Neuronal stem cell (in vitro differentiated cells): Measurements from ENCODE around the gene PHLDB1.

ENCODE experiments used
- DNase-seq: peaks from one replicate; pipeline ENCODE4 v3.0.0-alpha.2; 2013; ENCODE audit warnings: low spot score
- H2AFZ ChIP-seq: one replicate; pipeline ENCODE4 v1.6.1; 2013; ENCODE audit warnings: mild to moderate bottlenecking, low read length, inconsistent platforms
- H2AK5ac ChIP-seq: 2 replicates; pipeline ENCODE4 v1.6.1; 2013; ENCODE audit warnings: low read depth, mild to moderate bottlenecking, inconsistent platforms, low read length, moderate library complexity, mixed read lengths
- H2BK120ac ChIP-seq: 2 replicates; pipeline ENCODE4 v1.6.1; 2013; ENCODE audit warnings: low read depth, mild to moderate bottlenecking, inconsistent platforms, low read length, moderate library complexity, mixed read lengths
- H2BK12ac ChIP-seq: one replicate; pipeline ENCODE4 v1.6.1; 2013; ENCODE audit warnings: low read length, inconsistent platforms
- H2BK15ac ChIP-seq: 2 replicates; pipeline ENCODE4 v1.6.1; 2013; ENCODE audit warnings: mild to moderate bottlenecking, low read length, inconsistent platforms, mixed read lengths
- H2BK5ac ChIP-seq: one replicate; pipeline ENCODE4 v1.6.1; 2013; ENCODE audit warnings: inconsistent platforms, mild to moderate bottlenecking, low read length, moderate library complexity
- H3K14ac ChIP-seq: one replicate; pipeline ENCODE4 v1.6.1; 2013; ENCODE audit warnings: low read length, inconsistent platforms
- H3K18ac ChIP-seq: 2 replicates; pipeline ENCODE4 v1.6.1; 2013; ENCODE audit warnings: low read length, inconsistent platforms
- H3K23ac ChIP-seq: 2 replicates; pipeline ENCODE4 v1.6.1; 2013; ENCODE audit warnings: low read depth, mild to moderate bottlenecking, mixed read lengths, low read length, inconsistent platforms; ENCODE audit not compliant: poor library complexity
- H3K27ac ChIP-seq: replicated peaks from 3 replicates; pipeline ENCODE4 v1.5.1; 2013; ENCODE audit warnings: low read length, inconsistent platforms
- H3K27me3 ChIP-seq, 3 experiments: 2 replicates each; pipeline ENCODE4 v1.6.1; 2013; ENCODE audit warnings: low read length in 3 of 3, mild to moderate bottlenecking in 2 of 3, inconsistent platforms in 1 of 3, low read depth in 1 of 3, mixed read lengths in 1 of 3, moderate library complexity in 1 of 3; ENCODE audit not compliant: control insufficient read depth in 3 of 3, insufficient read depth in 3 of 3
- H3K36me3 ChIP-seq, 2 donors: replicated peaks in 1 of 2; 2 replicates each; pipeline ENCODE4 v1.6.1; 2013; ENCODE audit warnings: low read length in 2 of 2; ENCODE audit not compliant: control insufficient read depth in 2 of 2, insufficient read depth in 2 of 2
- H3K4ac ChIP-seq: 2 replicates; pipeline ENCODE4 v1.6.1; 2013; ENCODE audit warnings: inconsistent platforms, mild to moderate bottlenecking, low read length, moderate library complexity
- H3K4me1 ChIP-seq, 2 donors: 1 replicate in 1 of 2; 2 replicates in 1 of 2; pipeline ENCODE4 v1.6.1; 2013; ENCODE audit warnings: low read length in 2 of 2, low read depth in 1 of 2; ENCODE audit not compliant: control insufficient read depth in 2 of 2, insufficient read depth in 1 of 2
- H3K4me2 ChIP-seq: one replicate; pipeline ENCODE4 v1.6.1; 2013; ENCODE audit warnings: mild to moderate bottlenecking, low read length, inconsistent platforms; ENCODE audit not compliant: insufficient read depth, poor library complexity, severe bottlenecking
- H3K4me3 ChIP-seq, 2 donors: 2 replicates each; pipeline ENCODE4 v1.5.1; 2013; ENCODE audit warnings: low read length in 2 of 2, mild to moderate bottlenecking in 2 of 2, inconsistent platforms in 1 of 2, moderate library complexity in 1 of 2
- H3K79me1 ChIP-seq: one replicate; pipeline ENCODE4 v1.6.1; 2013; ENCODE audit warnings: low read depth, mild to moderate bottlenecking, inconsistent platforms, low read length, moderate library complexity
- H3K9ac ChIP-seq: one replicate; pipeline ENCODE4 v1.6.1; 2013; ENCODE audit warnings: mild to moderate bottlenecking, low read depth, low read length, inconsistent platforms; ENCODE audit not compliant: poor library complexity
- H3K9me3 ChIP-seq, 2 donors: replicated peaks in 1 of 2; 2 replicates each; pipeline versions ENCODE3 to v1.6.1; 2013; ENCODE audit warnings: low read length in 2 of 2, mild to moderate bottlenecking in 2 of 2, inconsistent platforms in 1 of 2, low read depth in 1 of 2, mixed read lengths in 1 of 2, moderate library complexity in 1 of 2; ENCODE audit not compliant: control insufficient read depth in 2 of 2, insufficient read depth in 1 of 2
- H4K8ac ChIP-seq: one replicate; pipeline ENCODE4 v1.6.1; 2013; ENCODE audit warnings: low read depth, mild to moderate bottlenecking, inconsistent platforms, low read length, moderate library complexity
- H4K91ac ChIP-seq: one replicate; pipeline ENCODE4 v1.6.1; 2013; ENCODE audit warnings: low read length, low read depth, mild to moderate bottlenecking, inconsistent platforms; ENCODE audit not compliant: poor library complexity
- WGBS, 2 donors: extraction: QIAGEN DNeasy Blood & Tissue Kit; methylation state at CpG; one replicate each; pipeline ENCODE4 v1.1.7; 2013; ENCODE audit warnings: missing lambda C conversion rate in 2 of 2, mixed read lengths in 1 of 2; ENCODE audit not compliant: insufficient read length in 2 of 2, insufficient replicate concordance in 1 of 2; ENCODE audit errors: extremely low coverage in 2 of 2; 5-methylcytosine and 5-hydroxymethylcytosine counted together

Gene PHLDB1

GRCh38 chr11:118635642-118636041 lies 28.2 kb downstream of the PHLDB1 start:
- H2BK12ac ChIP-seq, result no peak overlapping the region
- no peak overlapping the region for H2BK15ac ChIP-seq
- no peaks in the 10 kb centered on the region for H3K9me3 ChIP-seq
- no peak overlapping the region for H4K8ac ChIP-seq
- no peak overlapping the region for H3K4me2 ChIP-seq
- no peak overlapping the region for H4K91ac ChIP-seq
- no peak overlapping the region for H2AFZ ChIP-seq
- no peak overlapping the region for H3K18ac ChIP-seq
- H3K4me3 ChIP-seq, result no peak overlapping the region
- peaks cover 0 to 21% of the 10 kb centered on the region in 2 donors for H3K4me1 ChIP-seq
- no peak for DNase-seq
- H3K27ac ChIP-seq, result no peak overlapping the region
- H3K79me1 ChIP-seq, result peaks cover 8% of the 10 kb centered on the region
- WGBS, 2 donors, result no CpG with 5 or more reads among the region's 2 CpGs
- H3K9ac ChIP-seq, result peak overlapping the region; percentile 24
- no peak overlapping the region for H2BK120ac ChIP-seq
- no peak overlapping the region for H3K23ac ChIP-seq
- H2AK5ac ChIP-seq, result no peak overlapping the region
- H3K36me3 ChIP-seq, result peaks cover 54 to 100% of the 10 kb centered on the region in 2 donors
- no peak overlapping the region for H2BK5ac ChIP-seq
- H3K27me3 ChIP-seq, result no peaks in the 10 kb centered on the region
- H3K4ac ChIP-seq, result no peak overlapping the region
- peak overlapping the region; percentile 2 for H3K14ac ChIP-seq

DNA sequence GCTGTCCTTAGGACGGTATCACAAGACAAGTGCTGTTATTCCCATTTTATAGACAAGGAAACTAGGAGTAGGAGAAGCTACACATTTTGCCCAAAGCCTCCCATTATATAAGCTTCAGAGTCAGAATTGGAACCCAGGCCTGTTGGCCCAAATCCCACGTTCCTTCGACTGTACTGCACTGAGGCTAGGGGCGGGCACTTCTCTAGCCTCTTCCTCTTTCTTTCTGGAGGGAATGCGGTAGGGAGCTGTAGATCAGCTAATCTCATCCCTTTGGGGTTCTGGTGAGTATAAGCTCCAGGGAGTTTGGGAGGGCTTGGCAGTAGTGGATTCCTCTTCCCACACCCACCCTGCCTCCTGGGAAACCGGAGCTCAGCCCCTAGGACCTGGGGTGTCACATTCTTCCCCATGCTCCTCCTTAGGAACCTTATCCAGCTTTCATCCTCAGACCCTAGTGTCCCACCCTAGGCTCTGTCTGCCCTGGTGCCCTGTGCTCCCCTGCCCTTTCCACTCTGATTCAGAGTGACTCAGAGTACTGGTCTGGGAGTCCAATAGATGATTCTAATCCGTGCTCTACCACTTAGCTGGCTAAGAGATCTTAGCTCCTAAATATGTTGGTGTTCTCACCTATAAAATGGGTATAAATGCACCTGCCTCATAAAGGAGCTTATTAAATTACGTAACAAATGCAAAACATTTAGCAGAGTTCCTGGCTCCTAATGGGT lies 29.3 kb downstream of the PHLDB1 start:
- no CpG with 5 or more reads among the region's 8 CpGs for WGBS, 2 donors

DNA sequence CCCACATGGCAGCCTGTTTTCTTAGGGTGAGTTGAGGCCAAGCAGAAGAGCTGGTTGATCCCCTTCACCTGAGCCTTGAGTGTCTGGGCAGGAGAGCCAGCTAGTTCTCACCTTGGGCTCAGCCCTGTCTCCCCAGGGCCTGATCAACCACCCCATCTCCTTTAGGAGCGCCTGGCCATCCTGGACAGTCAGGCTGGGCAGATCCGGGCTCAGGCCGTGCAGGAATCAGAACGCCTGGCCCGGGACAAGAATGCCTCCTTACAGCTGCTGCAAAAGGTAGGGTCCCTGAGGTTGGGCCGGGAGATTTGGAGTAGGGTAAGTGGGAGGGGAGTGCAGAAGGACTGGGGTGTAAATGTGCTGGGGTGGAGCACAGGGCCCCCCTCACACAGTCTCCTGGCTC lies 31.3 kb downstream of the PHLDB1 start:
- H2AFZ ChIP-seq, result no peak overlapping the region
- no peak overlapping the region for H3K27ac ChIP-seq
- H4K91ac ChIP-seq, result no peak overlapping the region
- H2BK5ac ChIP-seq, result no peak overlapping the region
- H3K9ac ChIP-seq, result no peak overlapping the region
- peaks cover 10% of the 10 kb centered on the region for H3K79me1 ChIP-seq
- H2BK12ac ChIP-seq, result no peak overlapping the region
- H4K8ac ChIP-seq, result no peak overlapping the region
- no peaks in the 10 kb centered on the region for H3K27me3 ChIP-seq
- no peak overlapping the region for H3K14ac ChIP-seq
- no peaks in the 10 kb centered on the region for H3K9me3 ChIP-seq
- H3K4me2 ChIP-seq, result no peak overlapping the region
- no peak overlapping the region for H2BK120ac ChIP-seq
- no CpG with 5 or more reads among the region's 6 CpGs for WGBS, 2 donors
- no peak overlapping the region for H3K23ac ChIP-seq
- H3K18ac ChIP-seq, result no peak overlapping the region
- H2BK15ac ChIP-seq, result no peak overlapping the region
- H3K4me3 ChIP-seq, result no peak overlapping the region
- peaks cover 55 to 100% of the 10 kb centered on the region in 2 donors for H3K36me3 ChIP-seq
- H2AK5ac ChIP-seq, result no peak overlapping the region
- no peak overlapping the region for H3K4ac ChIP-seq
- peaks cover 0 to 19% of the 10 kb centered on the region in 2 donors for H3K4me1 ChIP-seq
- no peak for DNase-seq

More for the DNA sequence above, 29.3 kb downstream of the PHLDB1 start:
- no peak overlapping the region for H2AK5ac ChIP-seq
- H2BK5ac ChIP-seq, result no peak overlapping the region
- no peak overlapping the region for H2BK120ac ChIP-seq
- no peaks in the 10 kb centered on the region for H3K9me3 ChIP-seq
- no peak overlapping the region for H2AFZ ChIP-seq
- no peak for DNase-seq
- H3K27ac ChIP-seq, result no peak overlapping the region
- H3K9ac ChIP-seq, result no peak overlapping the region
- H2BK15ac ChIP-seq, result no peak overlapping the region
- H2BK12ac ChIP-seq, result no peak overlapping the region
- no peak overlapping the region for H4K8ac ChIP-seq
- no peak overlapping the region for H3K18ac ChIP-seq
- no peaks in the 10 kb centered on the region for H3K27me3 ChIP-seq
- H3K4me3 ChIP-seq, result no peak overlapping the region
- H3K4me2 ChIP-seq, result no peak overlapping the region
- H3K14ac ChIP-seq, result no peak overlapping the region
- H3K4me1 ChIP-seq, result peaks cover 0 to 21% of the 10 kb centered on the region in 2 donors
- H3K79me1 ChIP-seq, result peaks cover 8% of the 10 kb centered on the region
- H4K91ac ChIP-seq, result no peak overlapping the region
- no peak overlapping the region for H3K4ac ChIP-seq
- peaks cover 53 to 100% of the 10 kb centered on the region in 2 donors for H3K36me3 ChIP-seq
- H3K23ac ChIP-seq, result no peak overlapping the region

DNA sequence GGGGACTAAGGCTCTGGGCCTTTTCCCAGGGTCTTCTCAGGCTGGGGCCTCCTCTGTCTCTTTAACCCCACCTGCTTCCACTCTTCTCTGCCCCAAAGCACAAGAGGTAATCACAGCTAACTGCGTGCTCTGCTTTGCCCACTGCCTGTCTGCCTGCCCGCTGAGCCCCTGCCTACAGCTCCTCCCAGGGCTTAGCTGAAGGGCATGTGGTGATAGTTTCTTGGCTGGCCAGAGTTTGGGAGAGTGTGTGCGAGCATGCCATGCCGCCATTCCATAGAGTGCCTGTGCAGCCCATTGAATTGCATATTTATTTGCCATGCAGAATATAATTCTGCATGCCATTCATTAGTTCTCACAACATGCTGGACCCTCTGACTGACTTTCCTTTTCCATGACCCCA lies 32.5 kb downstream of the PHLDB1 start:
- Histone ChIP-seq H2AFZ (no peak overlapping the region), H3K4ac (no peak overlapping the region), H4K91ac (no peak overlapping the region), H3K4me2 (no peak overlapping the region), H3K9me3 (no peaks in the 10 kb centered on the region), H3K14ac (no peak overlapping the region), H3K23ac (no peak overlapping the region), H2AK5ac (no peak overlapping the region), H2BK5ac (no peak overlapping the region), H4K8ac (no peak overlapping the region), H3K9ac (peak overlapping the region; percentile 46), H3K79me1 (peaks cover 10% of the 10 kb centered on the region), H3K4me3 (no peak overlapping the region), H3K27ac (no peak overlapping the region), H2BK12ac (no peak overlapping the region), H3K36me3 (peaks cover 65 to 100% of the 10 kb centered on the region in 2 donors), H3K27me3 (no peaks in the 10 kb centered on the region), H3K18ac (no peak overlapping the region), H3K4me1 (peaks cover 0 to 11% of the 10 kb centered on the region in 2 donors), H2BK120ac (no peak overlapping the region), H2BK15ac (no peak overlapping the region)
- no peak for DNase-seq
- WGBS, 2 donors, result no CpG with 5 or more reads among the region's 4 CpGs
